Panc1 (cell line): ENCODE results near the gene JADE1. TPM values are rescaled to one million over a fixed set of nuclear protein-coding genes. Genes with fewer than 3 reads are reported as not detected.

Experiments used
- ATAC-seq: fragments of 200-7000 bp; cut with Tn5 transposase; 2 replicates; pipeline ENCODE4 v1.9.1; 2020; ENCODE audit warnings: mild to moderate bottlenecking, moderate library complexity
- BruUV-seq: library from RNA; stranded (reverse); fragments of 400-500 nt; replicated peaks from 2 replicates; lab custom pipeline; 2021; lab: Mats Ljungman, UMichigan
- CTCF ChIA-PET: fragments of 300-600 bp; sonication (Branson Sonifier 250); formaldehyde crosslinking; loops from one replicate; lab custom pipeline; 2022; ENCODE audit warnings: antibody characterized with exemption; lab: Charles Lee
- POLR2A ChIA-PET: fragments of 300-600 bp; sonication (Branson Sonifier 250); formaldehyde crosslinking; loops from one replicate; lab custom pipeline; 2022; ENCODE audit warnings: antibody characterized with exemption; lab: Charles Lee
- DNase-seq: peaks from one replicate; pipeline ENCODE4 v3.0.0-alpha.2; 2010; ENCODE audit warnings: low read depth, low spot score
- H3K27ac ChIP-seq: 2 replicates; pipeline ENCODE4 v1.5.1; 2011; ENCODE audit warnings: mild to moderate bottlenecking, low read length, inconsistent platforms
- H3K27me3 ChIP-seq: fragments of 200-500 bp; sonication (Bioruptor generic); 2 replicates; pipeline ENCODE4 v1.6.0; 2014; ENCODE audit warnings: low read length, inconsistent platforms; ENCODE audit not compliant: control insufficient read depth, insufficient read depth
- H3K36me3 ChIP-seq: fragments of 200-500 bp; sonication (Bioruptor generic); 2 replicates; pipeline ENCODE4 v1.5.1; 2014; ENCODE audit warnings: inconsistent platforms, mild to moderate bottlenecking, low read length, moderate library complexity; ENCODE audit not compliant: control insufficient read depth, insufficient read depth
- H3K4me1 ChIP-seq: 2 replicates; pipeline ENCODE4 v1.5.1; 2011; ENCODE audit warnings: inconsistent platforms, mild to moderate bottlenecking, low read length, moderate library complexity; ENCODE audit not compliant: control insufficient read depth, insufficient read depth
- H3K4me3 ChIP-seq, 2 experiments: 2 replicates each; pipeline ENCODE4 v1.5.1; 2011 to 2012; ENCODE audit warnings: low read depth in 2 of 2, low read length in 2 of 2, mild to moderate bottlenecking in 2 of 2, inconsistent platforms in 1 of 2, moderate library complexity in 1 of 2
- H3K9me3 ChIP-seq: fragments of 200-500 bp; sonication (Bioruptor generic); 2 replicates; pipeline ENCODE4 v1.5.1; 2014; ENCODE audit warnings: low read depth, mild to moderate bottlenecking, inconsistent platforms, low read length, moderate library complexity; ENCODE audit not compliant: control insufficient read depth, insufficient read depth
- CTCF ChIP-seq: fragments of 450-650 bp; IDR thresholded peaks from 2 replicates; pipeline ENCODE4 v1.5.1; 2017; ENCODE audit warnings: mild to moderate bottlenecking
- POLR2AphosphoS5 ChIP-seq: IDR thresholded peaks from 2 replicates; pipeline ENCODE4 v1.6.1; 2012; ENCODE audit warnings: mild to moderate bottlenecking, low read depth, low read length, moderate library complexity
- REST ChIP-seq, 2 experiments: IDR thresholded peaks; 2 replicates each; pipeline ENCODE4 v1.6.1; 2011 to 2012; ENCODE audit warnings: low read depth in 2 of 2, control low read depth in 1 of 2, low read length in 1 of 2, mild to moderate bottlenecking in 1 of 2, moderate library complexity in 1 of 2; ENCODE audit not compliant: insufficient read depth in 1 of 2
- SIN3A ChIP-seq: IDR thresholded peaks from 2 replicates; pipeline ENCODE4 v1.6.1; 2012; ENCODE audit warnings: low read depth, mild to moderate bottlenecking, low read length, moderate library complexity, borderline replicate concordance; ENCODE audit not compliant: insufficient read depth
- TCF7L2 ChIP-seq: IDR thresholded peaks from 2 replicates; pipeline ENCODE4 v1.6.1; 2011; ENCODE audit warnings: mild to moderate bottlenecking, low read depth, low read length, inconsistent platforms
- in situ Hi-C: cut with HindIII; loops from 2 replicates; pipeline ENCODE4 v1.10.0; 2016; ENCODE audit warnings: low sequenced_read_pairs, low pct_unique_long_range_greater_than_20kb
- intact Hi-C: fragments of 100-400 bp; cut with micrococcal nuclease; formaldehyde crosslinking; loops from one replicate; pipeline ENCODE4 v1.10.0; 2022; ENCODE audit not compliant: unreplicated experiment
- total RNA-seq: library from RNA; stranded (reverse); gene quantifications from one replicate; pipeline ENCODE4 v1.2.1, GENCODE V29; 2021; ENCODE audit not compliant: unreplicated experiment

JADE1 gene
- total RNA-seq, 1 experiment from 2014 or later, result 23.4 TPM

GRCh38 chr4:128866269-128866668, 56.8 kb downstream of the JADE1 start:
- ChIA-PET POLR2A (no interaction called here), CTCF (no interaction called here)
- no peak overlapping the region for H3K27ac ChIP-seq
- H3K4me1 ChIP-seq, result no peaks in the 10 kb centered on the region
- TF ChIP-seq REST (IDR thresholded peaks at IDR 0.05; ENCODE audit: insufficient read depth in 1 of 2, low read depth in 2 of 2, low read length in 1 of 2), result no peak
- no peak for TF ChIP-seq POLR2AphosphoS5
- TF ChIP-seq SIN3A, result no peak
- TF ChIP-seq CTCF, result no peak
- no peak for TF ChIP-seq TCF7L2
- in situ Hi-C loops (no loop called here), intact Hi-C loops (no loop called here)
- no peaks in the 10 kb centered on the region for H3K9me3 ChIP-seq
- ATAC-seq (no peak), DNase-seq (no peak)
- no TSS peak for BruUV-seq
- peaks cover 2% of the 10 kb centered on the region; the same call in 1 of the 2 replicates for H3K36me3 ChIP-seq
- H3K27me3 ChIP-seq, result no peaks in the 10 kb centered on the region
- H3K4me3 ChIP-seq, result no peak overlapping the region

GRCh38 chr4:128866691-128867090, 57.2 kb downstream of the JADE1 start:
- TF ChIP-seq CTCF (no peak), SIN3A (no peak), REST (IDR thresholded peaks at IDR 0.05; ENCODE audit: insufficient read depth in 1 of 2, low read depth in 2 of 2, low read length in 1 of 2) (no peak), TCF7L2 (no peak), POLR2AphosphoS5 (no peak)
- peaks cover 2% of the 10 kb centered on the region; the same call in 1 of the 2 replicates for H3K36me3 ChIP-seq
- intact Hi-C loops, result no loop called here

More at GRCh38 chr4:128866691-128867090, 57.2 kb downstream of the JADE1 start:
- in situ Hi-C loops, result no loop called here
- no peaks in the 10 kb centered on the region for H3K27me3 ChIP-seq
- H3K9me3 ChIP-seq, result no peaks in the 10 kb centered on the region
- ChIA-PET CTCF (no interaction called here), POLR2A (no interaction called here)
- ATAC-seq (no peak), DNase-seq (no peak)
- no peak overlapping the region for H3K4me3 ChIP-seq
- H3K4me1 ChIP-seq, result no peaks in the 10 kb centered on the region
- H3K27ac ChIP-seq, result no peak overlapping the region
- no TSS peak for BruUV-seq
